IPS-20b (cell line): ENCODE measurements around the gene CBR1.

ENCODE experiments used
- H3K27ac ChIP-seq: one replicate; pipeline ENCODE4 v1.5.1; 2013; ENCODE audit warnings: low read length
- H3K27me3 ChIP-seq: 2 replicates; pipeline ENCODE4 v1.6.1; 2013; ENCODE audit warnings: mild to moderate bottlenecking, low read length, inconsistent platforms; ENCODE audit not compliant: insufficient read depth
- H3K36me3 ChIP-seq: 2 replicates; pipeline ENCODE4 v1.6.1; 2013; ENCODE audit warnings: low read depth, mild to moderate bottlenecking, inconsistent platforms, low read length, moderate library complexity; ENCODE audit not compliant: insufficient read depth
- H3K4me1 ChIP-seq: 2 replicates; pipeline ENCODE4 v1.6.1; 2013; ENCODE audit warnings: mild to moderate bottlenecking, control low read depth, inconsistent platforms, low read length, moderate library complexity; ENCODE audit not compliant: insufficient read depth
- H3K4me3 ChIP-seq: 2 replicates; pipeline ENCODE4 v1.5.1; 2013; ENCODE audit warnings: mild to moderate bottlenecking, low read length, inconsistent platforms
- H3K9ac ChIP-seq: 2 replicates; pipeline ENCODE4 v1.6.1; 2013; ENCODE audit warnings: low read depth, mild to moderate bottlenecking, inconsistent platforms, low read length, moderate library complexity
- H3K9me3 ChIP-seq: 2 replicates; pipeline ENCODE4 v1.6.1; 2013; ENCODE audit warnings: mild to moderate bottlenecking, low read depth, low read length, inconsistent platforms; ENCODE audit not compliant: insufficient read depth

Gene CBR1

GRCh38 chr21:36069713-36070583, at the start of gene CBR1:
CBR1 (plus strand) TSS chr21:36070024; CDS start chr21:36070116, 92 bp downstream.
- Histone ChIP-seq H3K4me3 (peak within 1 kb of the TSS; percentile 88), H3K9me3 (peaks cover 10% of the 10 kb centered on the region), H3K27me3 (no peaks in the 10 kb centered on the region), H3K9ac (peak within 1 kb of the TSS; percentile 84; the same call in 1 of the 2 replicates), H3K4me1 (peaks cover 7% of the 10 kb centered on the region; the same call in 1 of the 2 replicates), H3K36me3 (peaks cover 31% of the 10 kb centered on the region), H3K27ac (no peak within 1 kb of the TSS)

GRCh38 chr21:36021251-36021837, 48.5 kb upstream of the CBR1 start:
- H3K9ac ChIP-seq: no peak overlapping the region
- H3K4me3 ChIP-seq: no peak overlapping the region
- no peaks in the 10 kb centered on the region for H3K4me1 ChIP-seq
- H3K27me3 ChIP-seq: no peaks in the 10 kb centered on the region
- 0 out of 2 replicates have a peak, but pooled peaks cover 4% of the 10 kb centered on the region for H3K9me3 ChIP-seq
- H3K27ac ChIP-seq: no peak overlapping the region
- H3K36me3 ChIP-seq: no peaks in the 10 kb centered on the region

GRCh38 chr21:36022427-36023091, 47.3 kb upstream of the CBR1 start:
- Histone ChIP-seq H3K36me3 (no peaks in the 10 kb centered on the region), H3K4me3 (no peak overlapping the region), H3K9me3 (0 out of 2 replicates have a peak, but pooled peaks cover 4% of the 10 kb centered on the region), H3K4me1 (no peaks in the 10 kb centered on the region), H3K27me3 (no peaks in the 10 kb centered on the region), H3K9ac (no peak overlapping the region), H3K27ac (no peak overlapping the region)

- Histone ChIP-seq H3K9me3 (0 out of 2 replicates have a peak, but pooled peaks cover 4% of the 10 kb centered on the region), H3K4me1 (no peaks in the 10 kb centered on the region), H3K27me3 (no peaks in the 10 kb centered on the region), H3K36me3 (no peaks in the 10 kb centered on the region), H3K4me3 (no peak overlapping the region), H3K9ac (no peak overlapping the region), H3K27ac (no peak overlapping the region)
Measured at GRCh38 chr21:36023092-36023480, 46.7 kb upstream of the CBR1 start.

- no peaks in the 10 kb centered on the region for H3K27me3 ChIP-seq
- no peak overlapping the region for H3K9ac ChIP-seq
- no peaks in the 10 kb centered on the region for H3K36me3 ChIP-seq
- H3K9me3 ChIP-seq: 0 out of 2 replicates have a peak, but pooled peaks cover 4% of the 10 kb centered on the region
- no peak overlapping the region for H3K4me3 ChIP-seq
- H3K27ac ChIP-seq: no peak overlapping the region
- no peaks in the 10 kb centered on the region for H3K4me1 ChIP-seq
Measured at GRCh38 chr21:36024782-36025181, 45.0 kb upstream of the CBR1 start.

- Histone ChIP-seq H3K9ac (no peak overlapping the region), H3K4me3 (no peak overlapping the region), H3K36me3 (no peaks in the 10 kb centered on the region), H3K27ac (no peak overlapping the region), H3K4me1 (no peaks in the 10 kb centered on the region), H3K9me3 (no peaks in the 10 kb centered on the region), H3K27me3 (no peaks in the 10 kb centered on the region)
Measured at GRCh38 chr21:36027347-36027746, 42.5 kb upstream of the CBR1 start.

- no peaks in the 10 kb centered on the region for H3K9me3 ChIP-seq
- H3K27ac ChIP-seq: no peak overlapping the region
- no peaks in the 10 kb centered on the region for H3K27me3 ChIP-seq
- no peaks in the 10 kb centered on the region for H3K36me3 ChIP-seq
- no peaks in the 10 kb centered on the region for H3K4me1 ChIP-seq
- H3K4me3 ChIP-seq: 0 out of 2 replicates have a peak overlapping the region, but pooled peaks have one; percentile 39
- H3K9ac ChIP-seq: no peak overlapping the region
Measured at GRCh38 chr21:36028127-36029069, 41.4 kb upstream of the CBR1 start.

- Histone ChIP-seq H3K9me3 (no peaks in the 10 kb centered on the region), H3K4me1 (no peaks in the 10 kb centered on the region), H3K27me3 (no peaks in the 10 kb centered on the region), H3K4me3 (no peak overlapping the region), H3K9ac (no peak overlapping the region), H3K36me3 (peaks cover 6% of the 10 kb centered on the region), H3K27ac (no peak overlapping the region)
Measured at GRCh38 chr21:36029309-36029708, 40.5 kb upstream of the CBR1 start.

GRCh38 chr21:36030581-36031189, 39.1 kb upstream of the CBR1 start:
- Histone ChIP-seq H3K9ac (no peak overlapping the region), H3K27me3 (no peaks in the 10 kb centered on the region), H3K36me3 (peaks cover 20% of the 10 kb centered on the region), H3K4me3 (no peak overlapping the region), H3K4me1 (no peaks in the 10 kb centered on the region), H3K27ac (no peak overlapping the region), H3K9me3 (no peaks in the 10 kb centered on the region)

- H3K4me3 ChIP-seq: no peak overlapping the region
- peaks cover 39% of the 10 kb centered on the region for H3K36me3 ChIP-seq
- H3K9me3 ChIP-seq: no peaks in the 10 kb centered on the region
- no peak overlapping the region for H3K9ac ChIP-seq
- no peak overlapping the region for H3K27ac ChIP-seq
- no peaks in the 10 kb centered on the region for H3K4me1 ChIP-seq
- no peaks in the 10 kb centered on the region for H3K27me3 ChIP-seq
Measured at GRCh38 chr21:36032647-36033406, 37.0 kb upstream of the CBR1 start.
